GM12873 (cell line): ENCODE measurements around the gene CCDC136.

Experiments used
- CTCF ChIP-seq: IDR thresholded peaks from 2 replicates; pipeline ENCODE4 v1.5.1; 2012; ENCODE audit warnings: low read depth, mild to moderate bottlenecking, moderate library complexity, low read length, control low read depth; ENCODE audit not compliant: insufficient read depth; ENCODE audit errors: missing control alignments

The CCDC136 gene

DNA sequence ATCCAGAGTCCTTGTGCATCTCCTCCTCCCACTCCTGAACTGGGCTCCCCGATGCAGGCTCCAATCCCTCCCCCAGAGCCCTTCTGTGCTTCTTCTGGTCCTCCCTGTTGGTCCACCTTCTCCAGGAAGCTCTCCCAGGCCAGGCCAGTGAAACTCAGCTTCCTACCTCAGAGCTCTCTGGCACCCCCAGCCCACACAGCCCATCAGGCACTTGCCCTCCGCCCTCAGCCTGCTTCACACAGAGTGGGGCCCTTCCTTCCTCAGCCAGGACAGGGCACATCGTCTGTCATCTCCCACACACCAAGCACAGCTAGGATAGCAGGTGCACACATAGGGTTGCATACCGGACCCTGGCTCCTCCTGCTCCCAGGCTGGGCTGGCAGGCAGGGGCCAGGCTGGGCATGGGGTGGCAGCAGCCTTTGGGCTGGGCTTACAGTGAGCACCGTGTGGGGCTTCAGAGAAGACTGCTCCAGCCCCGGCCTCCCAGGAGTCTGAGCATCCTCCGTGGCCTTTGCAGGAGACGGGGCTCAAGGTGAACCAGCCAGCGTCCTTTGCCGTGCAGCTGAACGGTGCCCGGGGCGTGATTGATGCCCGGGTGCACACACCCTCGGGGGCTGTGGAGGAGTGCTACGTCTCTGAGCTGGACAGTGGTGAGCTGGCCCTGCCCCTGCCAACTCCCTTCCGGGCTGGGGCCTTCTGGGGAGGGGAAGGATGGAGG is 64.4 kb downstream of the CCDC136 start:
- no peak for TF ChIP-seq CTCF

DNA sequence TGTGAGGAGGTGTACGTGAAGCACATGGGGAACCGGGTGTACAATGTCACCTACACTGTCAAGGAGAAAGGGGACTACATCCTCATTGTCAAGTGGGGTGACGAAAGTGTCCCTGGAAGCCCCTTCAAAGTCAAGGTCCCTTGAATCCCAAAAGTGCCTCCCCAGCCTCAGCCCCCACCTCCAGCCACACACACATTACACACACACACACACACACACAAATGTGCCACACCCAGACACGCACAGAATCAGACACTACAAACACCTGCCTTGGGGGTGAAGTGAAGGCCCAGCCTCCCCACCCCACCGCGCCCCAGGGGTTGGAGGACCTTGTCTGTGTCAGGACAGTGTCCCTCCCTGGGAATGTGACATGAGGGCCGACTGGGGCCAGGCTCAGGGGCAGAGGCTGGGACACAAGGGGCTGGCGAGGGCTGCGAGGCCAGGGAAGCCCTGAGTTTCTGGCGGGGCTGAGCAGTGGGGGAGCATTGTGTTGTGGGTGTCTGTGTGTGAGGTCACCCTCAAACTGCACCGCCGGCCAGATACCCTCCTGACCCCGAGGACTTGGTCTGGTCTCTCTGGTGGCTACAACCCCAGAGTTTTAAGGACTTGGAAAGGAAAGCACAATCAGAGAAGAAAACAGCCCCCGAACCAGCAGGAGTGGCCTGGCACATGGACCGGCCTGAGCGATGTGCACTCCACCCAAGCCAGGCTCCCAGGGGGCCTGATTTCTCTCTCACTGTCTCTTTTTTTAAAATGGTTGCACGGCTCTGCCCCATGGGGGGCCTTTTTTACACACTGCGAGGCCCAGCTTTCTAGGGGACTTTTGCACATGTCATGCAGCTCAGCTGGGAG is 66.8 kb downstream of the CCDC136 start:
- no peak for TF ChIP-seq CTCF

DNA sequence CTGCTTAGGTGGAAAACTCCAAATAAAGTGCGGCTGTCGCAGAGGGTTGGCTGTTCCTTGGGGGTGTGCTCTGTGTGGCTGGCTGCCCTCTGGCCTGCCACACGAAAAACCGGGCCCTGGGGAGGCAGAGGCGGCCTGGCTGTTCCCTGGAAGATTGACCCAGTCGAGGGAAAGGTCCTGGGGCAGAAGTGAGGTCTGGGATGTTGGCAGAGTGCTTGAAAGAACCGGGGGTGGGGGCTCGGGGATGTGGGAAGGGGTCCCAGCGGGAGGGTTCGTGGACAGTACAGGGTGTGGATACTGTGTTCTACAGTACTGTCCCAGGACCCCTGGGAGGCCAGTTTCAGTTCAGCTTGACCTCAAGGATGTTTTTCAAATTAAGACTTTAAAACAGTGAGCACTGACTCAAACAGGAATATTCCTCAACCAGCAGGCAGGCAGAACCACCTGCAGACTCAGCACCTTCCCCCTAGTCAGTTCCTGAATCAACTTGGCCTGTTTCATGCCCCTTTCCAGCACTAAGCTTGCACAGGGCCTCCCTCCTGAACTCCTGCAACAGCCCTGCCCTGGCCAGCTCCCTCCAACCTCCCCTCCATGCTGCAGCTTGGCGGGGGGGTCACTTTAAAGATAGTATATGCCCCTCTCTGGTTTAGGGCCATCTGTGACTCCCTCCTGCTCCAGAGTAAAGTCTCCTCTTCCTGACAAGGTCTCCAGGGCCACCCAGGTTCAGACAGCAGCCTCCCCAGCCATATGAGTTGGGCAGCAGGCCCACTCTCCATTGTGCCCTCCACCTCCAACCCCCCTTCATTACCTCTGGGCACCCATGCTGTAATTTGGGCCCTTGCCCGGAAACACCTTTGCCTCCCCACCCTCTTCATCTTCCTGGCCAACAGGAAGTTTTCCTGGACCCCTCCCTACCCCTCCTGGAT is 67.7 kb downstream of the CCDC136 start:
- no peak for TF ChIP-seq CTCF

DNA sequence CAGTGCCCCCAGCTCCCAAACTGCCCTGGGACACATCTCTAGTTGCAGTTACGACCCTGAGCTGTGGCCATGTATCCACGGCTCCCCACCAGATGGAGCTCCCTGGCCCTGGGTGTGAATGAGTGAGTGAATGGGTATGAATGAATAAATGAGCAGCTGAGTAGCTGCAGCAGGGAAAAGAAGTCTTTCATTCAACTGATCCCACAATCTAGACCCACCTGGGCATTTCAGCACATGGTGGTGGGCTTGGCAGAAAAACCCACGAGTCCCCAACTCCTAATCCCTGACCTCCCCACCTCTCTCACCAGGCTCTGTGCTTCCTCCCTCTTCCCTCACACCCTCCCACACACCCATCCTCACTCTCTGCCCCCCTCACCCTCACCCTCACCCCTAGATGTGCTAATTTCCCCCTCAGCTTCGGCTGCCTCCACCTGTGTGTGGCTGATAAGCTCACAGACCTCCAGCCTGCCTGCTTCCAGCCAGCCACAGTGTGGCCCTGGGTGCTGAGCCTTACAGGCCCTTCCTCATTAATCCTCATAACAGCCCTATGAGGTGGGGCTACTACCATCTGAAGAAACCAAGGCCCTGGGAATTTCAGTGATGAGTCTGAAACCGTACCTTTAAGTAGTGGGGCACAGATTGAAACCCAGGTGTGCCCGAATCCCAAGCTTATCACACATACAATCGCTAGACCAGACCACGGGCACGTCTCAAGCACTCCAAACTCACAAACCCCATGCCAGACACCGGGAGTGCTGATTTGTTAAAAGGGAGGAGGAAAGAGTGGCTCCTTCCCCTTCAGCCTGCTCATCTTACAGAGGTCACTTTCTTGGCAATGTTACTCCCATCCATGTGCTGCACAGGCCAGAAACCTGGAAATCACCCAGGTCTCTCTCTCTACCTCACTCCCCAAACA is 68.6 kb downstream of the CCDC136 start:
- peak; percentile 14 for TF ChIP-seq CTCF

DNA sequence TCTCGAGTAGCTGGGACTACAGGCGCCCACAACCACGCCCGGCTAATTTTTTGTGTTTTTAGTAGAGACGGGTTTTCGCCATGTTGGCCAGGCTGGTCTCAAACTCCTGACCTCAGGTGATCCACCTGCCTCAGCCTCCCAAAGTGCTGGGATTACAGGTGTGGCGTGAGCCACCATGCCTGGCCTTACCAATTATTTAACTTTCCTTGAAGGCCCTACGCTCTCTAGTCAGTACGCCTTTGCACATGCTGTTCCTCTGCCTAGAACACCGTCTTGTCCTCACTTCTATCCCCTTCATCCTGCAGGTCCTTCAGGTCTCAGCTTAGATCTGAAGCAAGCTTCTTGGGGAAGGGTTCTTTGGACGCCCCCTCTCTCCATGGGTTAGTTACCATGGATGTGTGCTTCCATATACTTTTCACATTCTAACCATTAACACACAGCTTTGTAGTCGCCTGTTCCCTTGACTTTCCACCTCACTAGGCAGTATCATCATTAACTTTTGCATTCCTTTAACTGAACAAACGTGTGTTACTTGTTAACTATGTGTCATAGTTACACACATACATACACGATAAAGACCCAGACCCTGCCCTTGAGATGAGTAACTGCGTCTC is 70.3 kb downstream of the CCDC136 start:
- no peak for TF ChIP-seq CTCF

GRCh38 chr7:128862571-128863432 is 71.0 kb downstream of the CCDC136 start, which contains the start of gene ATP6V1F:
Gene ATP6V1F, plus strand, starts transcription at chr7:128862856. Its CDS starts 49 bp downstream, at chr7:128862905.
- TF ChIP-seq CTCF: peak; percentile 5
